ENCODE data around the gene ZNF384.
"Not testable (repeated sequence)": the region's sequence is repeated elsewhere in the genome, so short reads cannot be mapped to it uniquely, and the experiment has no call there.

DNA sequence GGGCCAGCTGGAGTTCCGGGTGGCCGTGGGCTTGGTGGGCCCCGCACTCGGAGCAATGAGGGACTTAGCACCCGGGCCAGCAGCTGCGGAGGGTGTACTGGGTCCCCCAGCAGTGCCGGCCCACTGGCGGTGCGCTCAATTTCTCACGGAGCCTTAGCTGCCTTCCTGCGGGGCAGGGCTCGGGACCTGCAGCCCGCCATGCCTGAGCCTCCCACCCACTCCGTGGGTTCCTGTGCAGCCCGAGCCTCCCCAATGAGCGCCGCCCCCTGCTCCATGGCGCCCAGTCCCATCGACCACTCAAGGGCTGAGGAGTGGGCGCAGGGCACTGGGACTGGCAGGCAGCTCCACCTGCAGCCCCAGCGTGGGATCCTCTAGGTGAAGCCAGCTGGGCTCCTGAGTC lies 19.2 kb upstream of the ZNF384 start:
- TF ChIP-seq EP300 (IDR thresholded peaks at IDR 0.05): not testable (repeated sequence)
- TF ChIP-seq, protein P1, sequence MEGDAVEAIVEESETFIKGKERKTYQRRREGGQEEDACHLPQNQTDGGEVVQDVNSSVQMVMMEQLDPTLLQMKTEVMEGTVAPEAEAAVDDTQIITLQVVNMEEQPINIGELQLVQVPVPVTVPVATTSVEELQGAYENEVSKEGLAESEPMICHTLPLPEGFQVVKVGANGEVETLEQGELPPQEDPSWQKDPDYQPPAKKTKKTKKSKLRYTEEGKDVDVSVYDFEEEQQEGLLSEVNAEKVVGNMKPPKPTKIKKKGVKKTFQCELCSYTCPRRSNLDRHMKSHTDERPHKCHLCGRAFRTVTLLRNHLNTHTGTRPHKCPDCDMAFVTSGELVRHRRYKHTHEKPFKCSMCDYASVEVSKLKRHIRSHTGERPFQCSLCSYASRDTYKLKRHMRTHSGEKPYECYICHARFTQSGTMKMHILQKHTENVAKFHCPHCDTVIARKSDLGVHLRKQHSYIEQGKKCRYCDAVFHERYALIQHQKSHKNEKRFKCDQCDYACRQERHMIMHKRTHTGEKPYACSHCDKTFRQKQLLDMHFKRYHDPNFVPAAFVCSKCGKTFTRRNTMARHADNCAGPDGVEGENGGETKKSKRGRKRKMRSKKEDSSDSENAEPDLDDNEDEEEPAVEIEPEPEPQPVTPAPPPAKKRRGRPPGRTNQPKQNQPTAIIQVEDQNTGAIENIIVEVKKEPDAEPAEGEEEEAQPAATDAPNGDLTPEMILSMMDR (IDR thresholded peaks at IDR 0.05): not testable (repeated sequence)

All from sigmoid colon (tissue), 4 donors.